Activated T-helper 1 cell treated with anti-CD3 and anti-CD28 coated beads, Interleukin-12 subunit alpha, Interleukin-12 subunit beta, Interleukin-2, Interleukin-4 antibody, amounts not matched to agents 30 ng/mL and 10 ng/mL and 1 ng/mL, durations not matched to agents 14 hours and 24 hours and 36 hours (primary cell): ENCODE data around the gene TMCO2. TPM values are rescaled to one million over a fixed set of nuclear protein-coding genes. Genes with fewer than 3 reads are reported as not detected.
A peak's percentile ranks its signal among the peaks of the same experiment; 100 is the strongest.
"Not testable (repeated sequence)": the region's sequence is repeated elsewhere in the genome, so short reads cannot be mapped to it uniquely, and the experiment has no call there.

Source experiments
- DNase-seq: peaks from one replicate; pipeline ENCODE4 v3.0.0; 2021; ENCODE audit warnings: low spot score
- H3K27ac Mint-ChIP-seq: one replicate; pipeline ENCODE4 v1.8.0; 2021; ENCODE audit warnings: mild to moderate bottlenecking, mixed read lengths
- H3K27me3 Mint-ChIP-seq: one replicate; pipeline ENCODE4 v1.8.0; 2022; ENCODE audit warnings: mild to moderate bottlenecking, moderate library complexity, mixed read lengths; ENCODE audit not compliant: insufficient read depth
- H3K36me3 Mint-ChIP-seq: one replicate; pipeline ENCODE4 v1.8.0; 2021; ENCODE audit warnings: low read depth, mixed read lengths
- H3K4me1 Mint-ChIP-seq: one replicate; pipeline ENCODE4 v1.8.0; 2021; ENCODE audit warnings: low read depth, mixed read lengths
- H3K4me3 Mint-ChIP-seq: one replicate; pipeline ENCODE4 v1.8.0; 2021; ENCODE audit warnings: mild to moderate bottlenecking, moderate library complexity, mixed read lengths
- H3K9me3 Mint-ChIP-seq: one replicate; pipeline ENCODE4 v1.8.0; 2021; ENCODE audit warnings: mixed read lengths
- intact Hi-C: fragments of 100-400 bp; cut with micrococcal nuclease; formaldehyde crosslinking; loops from one replicate; pipeline ENCODE4 v1.15.1; 2024
- total RNA-seq: library from RNA; stranded (reverse); gene quantifications from 2 replicates; pipeline ENCODE4 v1.2.3, GENCODE V29; 2022

The TMCO2 gene
- not detected in 2 replicates for total RNA-seq

DNA sequence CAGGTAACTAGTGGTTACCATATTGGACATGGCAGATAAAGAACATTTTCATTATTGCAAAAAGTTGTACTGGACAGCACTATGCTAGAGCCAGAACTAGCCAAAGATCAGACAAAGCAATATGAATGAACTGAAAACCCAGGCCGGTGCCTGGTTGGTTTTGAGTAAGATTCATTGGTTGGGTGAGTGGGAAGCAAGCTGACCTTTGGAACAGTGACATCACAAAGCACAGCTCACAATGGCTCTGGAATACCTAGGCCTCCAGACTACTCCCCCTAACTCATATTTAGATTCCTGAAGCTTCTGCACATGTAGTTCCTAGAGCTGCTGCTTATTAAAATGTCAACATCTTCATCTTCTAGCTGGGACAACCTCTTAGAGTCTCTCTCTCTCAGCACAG lies at the start of gene TMCO2:
Gene TMCO2, plus strand, starts transcription at position 283 of the 400 bp plus-strand sequence. Its CDS starts 57 bp downstream, at position 340.
- H3K27ac Mint-ChIP-seq, result no peak within 1 kb of the TSS
- intact Hi-C loops, result no loop called here
- DNase-seq, result no peak
- H3K4me3 Mint-ChIP-seq, result no peak within 1 kb of the TSS
- peaks cover 39% of the 10 kb centered on the region for H3K4me1 Mint-ChIP-seq
- peaks cover 1% of the 10 kb centered on the region for H3K36me3 Mint-ChIP-seq
- H3K27me3 Mint-ChIP-seq, result no peaks in the 10 kb centered on the region
- H3K9me3 Mint-ChIP-seq, result no peaks in the 10 kb centered on the region

DNA sequence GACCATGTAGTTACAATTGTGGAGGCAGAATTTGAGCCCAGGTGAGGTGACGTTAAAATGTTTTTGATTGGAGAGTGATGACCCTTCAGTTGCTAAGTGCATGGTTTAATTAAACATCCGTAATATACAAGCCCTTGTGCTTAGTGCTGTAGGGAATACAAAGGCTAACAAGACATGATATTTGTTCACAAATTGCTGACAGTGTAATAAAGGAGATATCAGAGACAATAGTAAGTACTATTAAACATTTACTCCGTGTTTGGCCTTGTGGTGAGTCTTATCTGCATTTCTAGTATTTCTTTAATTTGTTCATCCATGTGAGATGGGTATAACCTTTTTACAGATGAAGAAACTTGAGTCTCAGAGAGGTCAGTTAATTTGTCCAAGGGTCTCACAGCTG lies 48.6 kb upstream of the TMCO2 start:
- Mint-ChIP-seq H3K9me3 (no peaks in the 10 kb centered on the region), H3K4me1 (no peaks in the 10 kb centered on the region), H3K36me3 (peaks cover 32% of the 10 kb centered on the region), H3K27ac (no peak overlapping the region), H3K4me3 (no peak overlapping the region), H3K27me3 (no peaks in the 10 kb centered on the region)
- DNase-seq, result no peak
- intact Hi-C loops, result no loop called here

DNA sequence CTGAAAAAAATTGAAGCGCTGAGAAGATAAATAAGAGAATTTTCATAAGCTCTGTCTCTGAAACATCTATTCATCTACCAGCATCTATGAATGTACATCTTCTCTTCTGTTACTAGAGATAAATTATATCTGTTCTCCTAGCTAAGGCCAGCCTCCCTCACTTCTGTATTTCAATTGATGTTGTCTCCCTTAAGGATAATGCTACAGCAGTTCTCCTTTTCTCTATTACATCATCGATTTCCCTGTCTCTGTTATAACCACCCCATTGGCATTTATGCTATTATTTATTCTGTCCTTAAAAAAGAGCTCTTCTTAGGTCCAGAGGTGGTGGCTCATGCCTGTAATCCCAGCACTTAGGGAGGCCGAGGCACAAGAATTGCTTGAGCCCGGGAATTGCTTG lies 42.9 kb upstream of the TMCO2 start:
- H3K4me3 Mint-ChIP-seq, result no peak overlapping the region
- no peak overlapping the region for H3K27ac Mint-ChIP-seq
- intact Hi-C loops, result no loop called here
- no peaks in the 10 kb centered on the region for H3K27me3 Mint-ChIP-seq
- no peak for DNase-seq
- H3K9me3 Mint-ChIP-seq, result no peaks in the 10 kb centered on the region
- peaks cover 5% of the 10 kb centered on the region for H3K4me1 Mint-ChIP-seq
- peaks cover 27% of the 10 kb centered on the region for H3K36me3 Mint-ChIP-seq

DNA sequence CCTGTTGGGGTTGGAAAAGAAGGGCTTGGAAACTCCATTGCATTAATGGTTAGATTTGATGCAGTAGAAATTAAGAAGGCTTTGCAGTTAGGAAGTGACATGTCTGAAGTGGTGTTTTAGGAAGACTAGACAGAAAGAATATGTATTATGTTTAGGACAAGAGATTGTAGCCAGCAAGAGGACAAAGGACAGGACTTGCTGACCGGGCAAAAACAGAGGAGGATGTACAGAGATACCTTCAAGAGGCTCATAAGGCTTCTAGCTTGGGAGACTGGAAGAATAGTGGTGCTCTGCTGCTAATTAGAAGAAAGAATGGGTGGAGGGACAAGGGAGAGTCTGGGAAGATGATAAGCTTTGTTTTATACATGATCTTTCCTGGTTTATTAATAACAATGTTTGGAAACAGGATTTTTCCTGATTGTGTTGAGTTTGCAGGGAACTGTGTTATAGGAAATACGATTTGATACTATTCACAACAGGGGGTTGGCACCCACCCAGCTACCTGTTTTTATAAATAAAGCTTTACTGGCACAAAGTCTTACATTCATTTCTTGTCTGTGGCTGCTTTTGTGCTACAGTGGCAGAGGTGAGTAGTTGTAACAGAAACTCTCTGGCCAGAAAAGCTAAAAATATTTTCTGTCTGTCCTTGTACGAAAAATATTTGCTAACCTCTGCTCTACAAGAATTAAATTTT lies 37.1 kb upstream of the TMCO2 start:
- Mint-ChIP-seq H3K27ac (no peak overlapping the region), H3K4me1 (peaks cover 18% of the 10 kb centered on the region), H3K36me3 (peaks cover 43% of the 10 kb centered on the region)

DNA sequence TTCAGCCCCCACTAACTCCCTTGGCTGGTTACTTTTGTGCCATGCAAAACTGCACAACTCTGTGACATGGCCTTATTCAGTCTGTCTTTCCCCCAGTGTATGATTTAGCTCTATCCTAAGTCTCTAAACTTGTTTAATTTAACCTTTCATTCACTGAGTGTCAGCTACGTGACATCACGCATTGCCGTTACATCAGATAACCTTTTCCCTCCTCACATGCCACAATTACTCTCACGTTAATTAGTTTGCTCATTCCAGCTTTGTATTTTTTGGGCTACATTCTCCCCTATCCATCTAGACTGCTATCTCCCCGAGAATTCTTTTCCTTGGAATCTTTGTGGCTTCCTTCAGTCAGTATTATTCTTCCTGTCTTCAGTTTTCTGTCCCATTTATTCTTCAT lies 29.4 kb upstream of the TMCO2 start:
- H3K4me1 Mint-ChIP-seq, result peaks cover 30% of the 10 kb centered on the region
- peaks cover 30% of the 10 kb centered on the region for H3K36me3 Mint-ChIP-seq
- intact Hi-C loops, result no loop called here
- no peaks in the 10 kb centered on the region for H3K9me3 Mint-ChIP-seq
- no peaks in the 10 kb centered on the region for H3K27me3 Mint-ChIP-seq
- no peak overlapping the region for H3K4me3 Mint-ChIP-seq
- no peak for DNase-seq
- H3K27ac Mint-ChIP-seq, result no peak overlapping the region

More for the DNA sequence above, 37.1 kb upstream of the TMCO2 start:
- DNase-seq, result no peak
- Mint-ChIP-seq H3K27me3 (no peaks in the 10 kb centered on the region), H3K4me3 (no peak overlapping the region), H3K9me3 (no peaks in the 10 kb centered on the region)
- intact Hi-C loops, result no loop called here

DNA sequence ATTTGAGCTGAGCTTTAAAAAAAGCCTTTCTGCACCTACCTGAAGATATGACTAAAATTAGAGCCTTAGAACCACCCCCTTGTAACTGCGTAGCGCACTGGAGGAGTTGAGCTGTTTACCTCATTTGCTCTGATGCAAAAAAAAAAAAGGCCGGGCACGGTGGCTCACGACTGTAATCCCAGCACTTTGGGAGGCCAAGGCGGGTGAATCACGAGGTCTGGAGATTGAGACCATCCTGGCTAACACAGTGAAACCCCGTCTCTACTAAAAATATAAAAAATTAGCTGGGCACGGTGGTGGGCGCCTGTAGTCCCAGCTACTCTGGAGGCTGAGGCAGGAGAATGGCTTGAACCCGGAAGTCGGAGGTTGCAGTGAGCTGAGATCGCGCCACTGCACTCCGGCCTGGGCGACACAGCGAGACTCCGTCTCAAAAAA lies 26.2 kb upstream of the TMCO2 start:
- not testable (repeated sequence) for H3K4me3 Mint-ChIP-seq, H3K9me3 Mint-ChIP-seq, H3K27me3 Mint-ChIP-seq, H3K27ac Mint-ChIP-seq, DNase-seq
- H3K4me1 Mint-ChIP-seq, result peaks cover 34% of the 10 kb centered on the region
- intact Hi-C loops, result loop anchor here (5.0 kb wide), 1 partner anchor 96 kb away; the partner anchor contains the start of gene COL9A2
- H3K36me3 Mint-ChIP-seq, result peaks cover 21% of the 10 kb centered on the region

DNA sequence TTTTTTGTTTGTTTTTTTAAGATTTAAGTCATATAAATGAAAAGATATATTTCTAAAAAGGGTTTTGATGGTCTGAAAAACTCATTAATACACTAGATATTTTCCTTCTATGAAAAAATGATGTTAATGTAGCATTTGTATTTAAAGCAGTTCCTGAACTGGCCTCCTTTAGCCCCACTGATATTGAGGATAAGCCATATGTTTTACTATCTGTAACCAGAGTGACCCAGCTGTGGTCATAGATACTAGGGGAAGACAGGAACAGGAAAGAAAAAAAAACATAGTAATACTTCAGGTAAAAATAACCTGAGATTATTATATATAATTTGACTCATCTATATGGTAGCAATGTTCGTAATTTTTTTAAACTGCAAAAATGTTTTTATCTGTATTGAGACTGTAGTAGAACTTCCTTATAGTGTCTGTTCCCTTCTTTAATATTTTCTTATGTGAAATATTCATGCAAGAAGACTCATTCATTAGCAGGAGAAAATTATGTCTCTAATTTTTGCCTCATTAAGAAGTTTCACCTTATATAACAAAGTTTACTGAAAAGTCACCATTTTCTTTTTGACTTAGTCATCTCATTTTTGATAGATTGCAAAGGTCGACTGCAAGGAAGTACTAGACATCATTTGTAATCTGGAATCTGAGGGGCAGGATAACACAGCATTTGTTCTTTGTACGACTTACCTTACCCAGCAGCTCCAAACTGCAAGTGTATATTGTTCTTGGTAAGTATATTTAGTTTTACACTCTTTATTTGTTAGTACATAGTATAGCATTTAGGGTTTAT lies 25.6 kb upstream of the TMCO2 start:
- Mint-ChIP-seq H3K4me1 (peaks cover 34% of the 10 kb centered on the region), H3K27me3 (no peaks in the 10 kb centered on the region), H3K4me3 (no peak overlapping the region), H3K36me3 (peaks cover 20% of the 10 kb centered on the region), H3K27ac (no peak overlapping the region), H3K9me3 (no peaks in the 10 kb centered on the region)
- intact Hi-C loops, result loop anchor here (2.0 to 5.0 kb wide), 2 partner anchors 35 to 95 kb away; partner anchors contain the start of gene COL9A2
- DNase-seq, result no peak

DNA sequence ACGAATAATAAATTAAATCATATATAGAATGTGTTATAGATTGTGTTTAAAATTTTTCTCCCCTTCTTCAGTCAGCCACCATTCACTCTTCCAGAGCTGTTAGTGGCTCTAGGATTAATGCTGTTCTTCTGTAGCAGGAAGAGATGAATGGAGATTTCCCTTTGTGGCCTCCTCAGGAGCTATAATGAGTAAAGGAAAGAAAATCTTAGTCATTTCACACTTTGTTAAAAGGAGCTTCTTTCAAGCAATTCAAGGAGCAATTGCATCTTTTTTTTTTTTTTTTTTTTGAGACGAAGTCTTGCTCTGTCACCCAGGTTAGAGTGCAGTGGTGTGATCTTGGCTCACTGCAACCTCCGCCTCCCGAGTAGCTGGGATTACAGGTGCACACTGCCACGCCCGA lies 23.7 kb upstream of the TMCO2 start:
- H3K27ac Mint-ChIP-seq, result peak overlapping the region; percentile 43
- intact Hi-C loops, result loop anchor here (1.0 to 5.0 kb wide), 7 partner anchors 8 to 93 kb away; partner anchors contain the start of genes COL9A2 and RLF
- peaks cover 19% of the 10 kb centered on the region for H3K36me3 Mint-ChIP-seq
- H3K4me1 Mint-ChIP-seq, result peaks cover 26% of the 10 kb centered on the region
- DNase-seq, result no peak
- no peaks in the 10 kb centered on the region for H3K27me3 Mint-ChIP-seq
- no peak overlapping the region for H3K4me3 Mint-ChIP-seq
- H3K9me3 Mint-ChIP-seq, result no peaks in the 10 kb centered on the region

DNA sequence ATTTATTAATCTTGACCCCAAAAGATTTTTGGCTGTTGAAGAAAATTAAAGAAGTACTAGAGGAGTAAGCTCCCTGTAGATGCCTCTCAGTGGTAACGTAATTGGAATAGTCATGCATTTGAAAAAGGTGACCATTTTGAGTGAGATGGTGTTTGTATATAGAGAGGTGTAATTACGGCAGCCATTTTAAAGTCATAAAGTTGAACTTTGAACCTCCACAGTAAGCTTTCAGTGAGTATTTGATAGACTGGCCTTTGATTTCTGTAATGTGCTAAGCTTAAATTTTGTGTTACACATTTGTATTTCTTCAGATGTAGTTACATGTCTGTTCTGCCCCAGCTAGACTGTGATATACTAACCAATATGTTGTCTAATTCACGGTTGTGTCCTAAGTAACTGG lies 21.5 kb upstream of the TMCO2 start:
- peaks cover 26% of the 10 kb centered on the region for H3K36me3 Mint-ChIP-seq
- H3K27me3 Mint-ChIP-seq, result no peaks in the 10 kb centered on the region
- intact Hi-C loops, result no loop called here
- no peak for DNase-seq
- no peak overlapping the region for H3K27ac Mint-ChIP-seq
- H3K9me3 Mint-ChIP-seq, result no peaks in the 10 kb centered on the region
- H3K4me1 Mint-ChIP-seq, result peaks cover 27% of the 10 kb centered on the region
- no peak overlapping the region for H3K4me3 Mint-ChIP-seq

DNA sequence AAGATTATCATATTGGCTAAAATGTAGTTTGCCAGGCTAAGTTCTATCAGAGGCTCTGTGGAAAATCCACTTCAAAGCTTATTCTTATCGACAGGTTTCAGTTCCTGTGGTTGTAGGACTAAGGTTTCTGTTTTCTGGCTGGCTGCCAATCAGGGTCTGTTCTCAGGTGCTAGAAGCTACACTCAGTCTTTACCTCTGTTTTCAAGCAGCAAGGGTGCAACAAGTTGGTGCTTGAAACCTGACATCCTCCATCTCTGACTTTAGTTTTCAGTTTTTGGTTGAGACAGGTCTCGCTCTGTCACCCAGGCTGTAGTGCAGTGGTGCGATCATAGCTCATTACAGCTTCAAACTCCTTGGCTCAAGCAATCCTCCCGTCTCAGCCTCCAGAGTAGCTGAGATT lies 15.3 kb upstream of the TMCO2 start:
- Mint-ChIP-seq H3K27me3 (no peaks in the 10 kb centered on the region), H3K4me3 (peak overlapping the region; percentile 47), H3K9me3 (no peaks in the 10 kb centered on the region), H3K4me1 (peaks cover 45% of the 10 kb centered on the region), H3K36me3 (peaks cover 51% of the 10 kb centered on the region), H3K27ac (peak overlapping the region; percentile 68)
- peak; percentile 71 for DNase-seq
- intact Hi-C loops, result loop anchor here (1.0 to 2.0 kb wide), 3 partner anchors 8 to 106 kb away; no protein-coding TSS in a partner anchor

DNA sequence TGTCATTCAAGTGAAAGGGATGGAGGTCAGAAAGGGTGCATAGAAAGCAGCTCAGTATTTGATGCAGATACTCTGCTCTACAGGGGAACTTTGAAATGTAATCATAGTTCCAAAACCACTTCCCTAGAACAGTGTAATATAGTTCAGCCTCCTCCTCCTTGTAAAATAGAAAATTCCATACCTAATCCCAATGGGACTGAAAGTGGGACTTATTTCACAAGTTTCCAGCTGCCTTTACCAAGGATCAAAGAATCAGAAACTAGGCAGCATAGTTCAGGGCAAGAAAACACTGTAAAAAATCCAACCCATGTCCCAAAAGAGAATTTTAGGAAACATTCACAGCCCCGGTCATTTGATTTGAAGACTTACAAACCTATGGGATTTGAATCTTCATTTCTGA lies 8.1 kb upstream of the TMCO2 start:
- Mint-ChIP-seq H3K27me3 (no peaks in the 10 kb centered on the region), H3K27ac (no peak overlapping the region), H3K36me3 (peaks cover 54% of the 10 kb centered on the region), H3K9me3 (no peaks in the 10 kb centered on the region), H3K4me3 (no peak overlapping the region), H3K4me1 (peaks cover 65% of the 10 kb centered on the region)
- DNase-seq, result no peak
- intact Hi-C loops, result loop anchor here (5.0 kb wide), 3 partner anchors 77 to 163 kb away; partner anchors contain the start of genes PPT1 and RLF

DNA sequence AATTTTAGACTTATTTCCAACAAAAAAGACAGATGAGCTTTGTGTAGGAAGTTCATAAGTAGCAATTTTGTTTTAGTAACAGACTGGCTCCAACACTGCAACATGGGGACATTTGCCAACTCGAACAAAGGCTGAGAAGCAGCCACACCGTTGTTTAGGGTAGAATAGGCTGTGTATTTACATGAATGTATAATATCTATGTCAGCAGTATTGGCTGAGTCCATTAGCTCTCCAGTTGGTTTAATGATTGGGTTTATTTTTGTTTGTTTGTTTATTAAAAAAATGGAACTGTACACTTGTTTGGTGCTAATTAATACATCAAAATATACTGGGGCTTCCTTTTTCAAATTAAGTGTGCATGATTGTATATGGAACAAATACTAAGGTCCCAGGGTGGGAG lies 7.3 kb upstream of the TMCO2 start:
- intact Hi-C loops, result loop anchor here (5.0 kb wide), 3 partner anchors 78 to 162 kb away; partner anchors contain the start of genes PPT1 and RLF
- Mint-ChIP-seq H3K9me3 (no peaks in the 10 kb centered on the region), H3K27ac (no peak overlapping the region), H3K27me3 (no peaks in the 10 kb centered on the region), H3K36me3 (peaks cover 52% of the 10 kb centered on the region), H3K4me3 (no peak overlapping the region), H3K4me1 (peaks cover 73% of the 10 kb centered on the region)
- no peak for DNase-seq

DNA sequence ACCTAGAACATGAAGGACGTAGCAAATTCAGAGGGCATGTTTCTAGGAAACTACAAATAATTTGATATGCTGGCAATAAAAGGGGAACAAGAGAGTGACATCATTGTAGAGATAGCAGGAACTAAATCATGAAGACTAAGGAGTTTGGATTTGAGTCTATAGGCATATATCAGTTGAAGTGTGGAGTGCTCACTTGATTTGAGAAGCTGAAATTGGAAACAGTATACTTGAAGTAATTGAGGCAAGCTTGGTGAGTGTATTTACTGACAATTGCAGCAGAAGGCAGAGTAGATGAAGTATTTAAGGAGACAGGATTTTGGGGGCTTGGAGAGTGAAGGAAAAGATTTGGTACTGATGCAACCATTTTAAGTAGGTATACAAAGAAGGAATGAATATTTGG lies 6.4 kb upstream of the TMCO2 start:
- Mint-ChIP-seq H3K4me1 (peaks cover 77% of the 10 kb centered on the region), H3K4me3 (peak overlapping the region; percentile 23), H3K27me3 (no peaks in the 10 kb centered on the region), H3K36me3 (peaks cover 44% of the 10 kb centered on the region), H3K27ac (peak overlapping the region; percentile 94), H3K9me3 (no peaks in the 10 kb centered on the region)
- intact Hi-C loops, result loop anchor here (1.0 to 5.0 kb wide), 8 partner anchors 9 to 161 kb away; partner anchors contain the start of genes PPT1 and RLF
- no peak for DNase-seq
